Activated naive CD8-positive, alpha-beta T cell treated with anti-CD3 and anti-CD28 coated beads, Interleukin-2, amount 50 U/mL, for 24 hours (primary cell): ENCODE measurements around the gene C20orf204.
"Not testable (repeated sequence)": the region's sequence is repeated elsewhere in the genome, so short reads cannot be mapped to it uniquely, and the experiment has no call there.

Experiments
- ATAC-seq: fragments of 150-1000 bp; cut with Tn5 transposase; one replicate; pipeline ENCODE4 v1.10.0; 2021
- DNase-seq: peaks from one replicate; pipeline ENCODE4 v3.0.0; 2021
- H3K27ac Mint-ChIP-seq: one replicate; pipeline ENCODE4 v1.8.0; 2021; ENCODE audit warnings: mild to moderate bottlenecking, mixed read lengths
- H3K27me3 Mint-ChIP-seq: one replicate; pipeline ENCODE4 v1.8.0; 2021; ENCODE audit warnings: mixed read lengths
- H3K36me3 Mint-ChIP-seq: one replicate; pipeline ENCODE4 v1.8.0; 2021; ENCODE audit warnings: low read depth, mixed read lengths
- H3K4me1 Mint-ChIP-seq: one replicate; pipeline ENCODE4 v1.8.0; 2021; ENCODE audit warnings: mixed read lengths
- H3K4me3 Mint-ChIP-seq: one replicate; pipeline ENCODE4 v1.8.0; 2021; ENCODE audit warnings: mild to moderate bottlenecking, moderate library complexity, mixed read lengths
- H3K9me3 Mint-ChIP-seq: one replicate; pipeline ENCODE4 v1.8.0; 2021; ENCODE audit warnings: mixed read lengths

The C20orf204 gene

GRCh38 chr20:64083378-64083803 is 47.4 kb downstream of the C20orf204 start:
- H3K27ac Mint-ChIP-seq = no peak overlapping the region
- peaks cover 27% of the 10 kb centered on the region for H3K4me1 Mint-ChIP-seq
- H3K9me3 Mint-ChIP-seq = no peaks in the 10 kb centered on the region
- DNase-seq (peak; percentile 82), ATAC-seq (peak; percentile 50)
- no peaks in the 10 kb centered on the region for H3K36me3 Mint-ChIP-seq
- H3K27me3 Mint-ChIP-seq = peaks cover 19% of the 10 kb centered on the region
- H3K4me3 Mint-ChIP-seq = peak overlapping the region; percentile 68

DNA sequence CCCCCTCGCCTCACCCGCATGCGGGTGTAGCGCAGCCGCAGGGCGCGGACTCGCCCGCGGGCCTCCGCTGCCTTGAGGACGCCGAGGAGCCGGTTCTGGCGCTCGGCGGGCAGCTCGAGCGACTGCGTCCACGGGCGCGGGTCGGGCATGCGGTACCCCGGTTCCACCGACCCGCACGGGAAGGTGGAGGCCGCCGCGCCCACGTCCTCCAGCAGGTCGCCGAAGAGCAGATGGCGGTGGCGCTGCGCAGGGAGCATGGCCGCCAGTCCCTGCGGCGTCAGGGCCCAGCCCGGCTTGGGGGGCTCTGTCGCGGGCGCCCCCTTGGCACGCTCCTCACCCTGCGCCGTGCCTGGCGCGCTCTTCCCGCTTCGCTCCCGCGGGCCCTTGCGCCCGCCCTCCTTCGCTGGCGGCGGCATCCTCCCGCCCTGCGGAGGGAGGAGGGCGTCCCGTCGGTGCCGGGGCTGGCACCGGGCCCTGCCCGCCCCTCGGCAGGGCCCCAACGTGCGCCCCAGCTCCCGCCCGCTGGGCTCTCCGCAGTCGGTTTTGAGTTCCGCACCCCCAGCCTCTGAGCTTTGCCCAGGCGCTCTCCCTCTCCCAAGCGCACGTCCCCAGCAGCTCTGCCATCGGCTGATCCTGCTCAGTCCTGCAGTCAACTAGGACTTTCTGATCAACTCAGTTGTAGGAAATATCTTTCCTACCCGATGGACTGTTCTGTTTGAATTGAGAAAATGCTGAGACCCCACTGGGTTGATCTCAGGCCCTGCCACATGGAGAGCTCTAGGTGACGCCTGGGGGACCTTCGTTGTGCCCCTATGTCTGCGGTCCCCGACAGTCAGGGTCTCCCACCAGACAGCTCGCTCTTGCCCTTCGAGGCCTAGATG is 48.1 kb downstream of the C20orf204 start, which contains the start of gene LKAAEAR1:
Gene LKAAEAR1, minus strand, starts transcription at position 595 of the 881 bp plus-strand sequence. Its CDS starts 179 bp downstream, at position 416.
- no peak within 1 kb of the TSS for H3K27ac Mint-ChIP-seq
- peak within 1 kb of the TSS; percentile 77 for H3K4me3 Mint-ChIP-seq
- peaks cover 19% of the 10 kb centered on the region for H3K27me3 Mint-ChIP-seq
- no peaks in the 10 kb centered on the region for H3K36me3 Mint-ChIP-seq
- peaks cover 26% of the 10 kb centered on the region for H3K4me1 Mint-ChIP-seq
- DNase-seq (no peak), ATAC-seq (no peak)
- H3K9me3 Mint-ChIP-seq = no peaks in the 10 kb centered on the region

- Mint-ChIP-seq H3K27me3 (peaks cover 19% of the 10 kb centered on the region), H3K27ac (no peak overlapping the region), H3K36me3 (no peaks in the 10 kb centered on the region), H3K4me1 (peaks cover 25% of the 10 kb centered on the region), H3K9me3 (no peaks in the 10 kb centered on the region), H3K4me3 (peak overlapping the region; percentile 77)
- ATAC-seq (no peak), DNase-seq (no peak)
Observed at GRCh38 chr20:64084685-64085152, 48.7 kb downstream of the C20orf204 start.

GRCh38 chr20:64086801-64087200 is 50.8 kb downstream of the C20orf204 start:
- H3K9me3 Mint-ChIP-seq = no peaks in the 10 kb centered on the region
- no peak overlapping the region for H3K27ac Mint-ChIP-seq
- ATAC-seq (no peak), DNase-seq (no peak)
- peaks cover 16% of the 10 kb centered on the region for H3K27me3 Mint-ChIP-seq
- peaks cover 15% of the 10 kb centered on the region for H3K4me1 Mint-ChIP-seq
- no peaks in the 10 kb centered on the region for H3K36me3 Mint-ChIP-seq
- H3K4me3 Mint-ChIP-seq = no peak overlapping the region

GRCh38 chr20:64087226-64087825 is 51.3 kb downstream of the C20orf204 start:
- not testable (repeated sequence) for H3K4me3 Mint-ChIP-seq, DNase-seq, H3K27ac Mint-ChIP-seq, ATAC-seq, H3K36me3 Mint-ChIP-seq, H3K9me3 Mint-ChIP-seq
- Mint-ChIP-seq H3K4me1 (peaks cover 12% of the 10 kb centered on the region), H3K27me3 (peaks cover 11% of the 10 kb centered on the region)

GRCh38 chr20:64088586-64088985 is 52.6 kb downstream of the C20orf204 start:
- H3K9me3 Mint-ChIP-seq, H3K4me3 Mint-ChIP-seq, ATAC-seq, DNase-seq, H3K4me1 Mint-ChIP-seq, H3K36me3 Mint-ChIP-seq, H3K27ac Mint-ChIP-seq: not testable (repeated sequence)
- peaks cover 11% of the 10 kb centered on the region for H3K27me3 Mint-ChIP-seq
